Keratinocyte (primary cell): Measurements from ENCODE around the gene EDNRA. TPM values are rescaled to one million over a fixed set of nuclear protein-coding genes. Genes with fewer than 3 reads are reported as not detected.

Experiments used
- DNase-seq: peaks from one replicate; pipeline ENCODE4 v3.0.0-alpha.2; 2011; ENCODE audit warnings: low read depth, missing footprints, low spot score
- FAIRE-seq: peaks from 2 replicates; lab custom pipeline; 2011; peaks lifted over from hg19 to GRCh38; lab: Jason Lieb, UNC
- H2AFZ ChIP-seq: 2 replicates; pipeline ENCODE4 v1.6.0; 2012; ENCODE audit warnings: low read length, control low read depth, inconsistent platforms; ENCODE audit not compliant: control insufficient read depth
- H3K27ac ChIP-seq: 2 replicates; pipeline ENCODE4 v1.5.1; 2011; ENCODE audit warnings: low read length; ENCODE audit not compliant: control insufficient read depth, insufficient read depth
- H3K27me3 ChIP-seq: 3 replicates; pipeline ENCODE4 v1.6.0; 2011; ENCODE audit warnings: low read length; ENCODE audit not compliant: control insufficient read depth, insufficient read depth; ENCODE audit errors: extremely low read depth
- H3K36me3 ChIP-seq, 2 experiments: 2 replicates in 1 of 2; 3 replicates in 1 of 2; pipeline ENCODE4 v1.5.1; 2011; ENCODE audit warnings: low read length in 2 of 2, mild to moderate bottlenecking in 1 of 2; ENCODE audit not compliant: control insufficient read depth in 2 of 2, insufficient read depth in 2 of 2; ENCODE audit errors: extremely low read depth in 1 of 2
- H3K4me1 ChIP-seq: 3 replicates; pipeline ENCODE4 v1.5.1; 2011; ENCODE audit warnings: low read length; ENCODE audit not compliant: control insufficient read depth, insufficient read depth; ENCODE audit errors: extremely low read depth
- H3K4me2 ChIP-seq: 3 replicates; pipeline ENCODE4 v1.6.0; 2011; ENCODE audit warnings: low read depth, low read length; ENCODE audit not compliant: control insufficient read depth, insufficient read depth; ENCODE audit errors: extremely low read depth
- H3K4me3 ChIP-seq, 3 experiments: fragments of 200-600 bp in 1 of 3; sonication (generic) in 1 of 3; 2 replicates in 2 of 3; 3 replicates in 1 of 3; pipeline ENCODE4 v1.5.1; 2011 to 2016; ENCODE audit warnings: low read length in 3 of 3, mild to moderate bottlenecking in 3 of 3, control low read depth in 2 of 3, inconsistent platforms in 1 of 3, low read depth in 1 of 3, mixed read lengths in 1 of 3, mixed run types in 1 of 3, moderate library complexity in 1 of 3; ENCODE audit not compliant: control insufficient read depth in 2 of 3, insufficient read depth in 2 of 3; ENCODE audit errors: extremely low read depth in 1 of 3
- H3K79me2 ChIP-seq: 2 replicates; pipeline ENCODE4 v1.6.0; 2012; ENCODE audit warnings: low read length; ENCODE audit not compliant: control insufficient read depth, insufficient read depth
- H3K9ac ChIP-seq: 3 replicates; pipeline ENCODE4 v1.6.0; 2011; ENCODE audit warnings: low read length; ENCODE audit not compliant: control insufficient read depth, insufficient read depth; ENCODE audit errors: extremely low read depth
- H3K9me1 ChIP-seq: 3 replicates; pipeline ENCODE4 v1.6.0; 2011; ENCODE audit warnings: low read length; ENCODE audit not compliant: control insufficient read depth, insufficient read depth; ENCODE audit errors: extremely low read depth
- H3K9me3 ChIP-seq: 2 replicates; pipeline ENCODE4 v1.5.1; 2012; ENCODE audit warnings: low read depth, low read length; ENCODE audit not compliant: control insufficient read depth
- H4K20me1 ChIP-seq: 3 replicates; pipeline ENCODE4 v1.6.0; 2011; ENCODE audit warnings: low read length; ENCODE audit not compliant: control insufficient read depth, insufficient read depth; ENCODE audit errors: extremely low read depth
- EZH2 ChIP-seq: IDR thresholded peaks from one replicate; pipeline ENCODE4 v1.6.1; 2012; ENCODE audit warnings: inconsistent platforms, mild to moderate bottlenecking, low read length, moderate library complexity
- dilution Hi-C: fragments of 300-500 bp; cut with MboI; formaldehyde crosslinking; loops from one replicate; pipeline ENCODE4 v1.7.0; 2020; ENCODE audit warnings: low sequenced_read_pairs; ENCODE audit not compliant: extremely low pct_ligation_motif_present
- polyA plus RNA-seq, 5 experiments: library from polyadenylated mRNA; depleted of rRNA in 3 of 5; stranded (reverse) in 3 of 5; stranded (forward) in 1 of 5; unstranded in 1 of 5; fragments of >200 nt; gene quantifications; 1 replicate in 1 of 5; 2 replicates in 3 of 5; 3 replicates in 1 of 5; pipeline versions ENCODE4 v1.2.1 to v1.2.3, GENCODE V29; 2011 to 2012; ENCODE audit warnings: missing spikeins in 2 of 5, low read depth in 1 of 5, low replicate concordance in 1 of 5
- TF ChIP-seq, protein P1 (sequence below), 3 experiments: IDR thresholded peaks in 1 of 3; conservative IDR thresholded peaks in 1 of 3; optimal IDR thresholded peaks in 1 of 3; 2 replicates in 2 of 3; 3 replicates in 1 of 3; pipeline versions ENCODE3 to v1.5.1; 2011; ENCODE audit warnings: low read length in 3 of 3, mild to moderate bottlenecking in 3 of 3, moderate library complexity in 2 of 3, control low read depth in 1 of 3, inconsistent platforms in 1 of 3; ENCODE audit not compliant: insufficient read depth in 2 of 3; ENCODE audit errors: extremely low read depth in 1 of 3

EDNRA gene
- polyA plus RNA-seq, 1 donor (not counting 4 experiments of a cell fraction or from before 2014, with no cell fraction given) = 7.8 TPM

DNA sequence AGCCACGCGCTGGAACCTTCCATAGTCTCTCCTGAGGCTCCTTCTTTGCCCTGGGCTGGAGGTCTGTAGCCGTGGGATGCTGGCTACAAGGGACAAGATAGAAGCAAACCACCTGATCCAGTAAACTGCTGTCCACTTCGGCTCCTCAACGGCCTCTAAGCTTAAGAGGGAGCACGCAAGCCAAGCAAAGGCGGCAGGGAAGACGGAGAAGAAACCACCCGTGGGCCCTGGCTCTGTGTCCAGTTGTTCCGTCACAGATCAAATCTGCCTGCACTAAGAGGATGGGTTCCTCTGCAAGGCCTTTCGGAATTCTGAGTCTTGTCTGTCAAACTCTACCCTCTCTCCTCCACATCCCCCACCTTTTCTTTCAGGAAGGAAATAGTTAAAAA lies 401 bp upstream of the EDNRA start:
- no peaks in the 10 kb centered on the region for H3K9me3 ChIP-seq
- dilution Hi-C loops = no loop called here
- no peaks in the 10 kb centered on the region for H3K27me3 ChIP-seq
- peak overlapping the region; percentile 34 to 80 (median 72) for H3K4me3 ChIP-seq
- no peaks in the 10 kb centered on the region for H4K20me1 ChIP-seq
- H3K9ac ChIP-seq = peak overlapping the region; percentile 76
- no peaks in the 10 kb centered on the region for H3K36me3 ChIP-seq
- peak overlapping the region; percentile 87 for H2AFZ ChIP-seq
- H3K4me2 ChIP-seq = peak overlapping the region; percentile 97
- no peak for TF ChIP-seq EZH2
- TF ChIP-seq, protein P1, sequence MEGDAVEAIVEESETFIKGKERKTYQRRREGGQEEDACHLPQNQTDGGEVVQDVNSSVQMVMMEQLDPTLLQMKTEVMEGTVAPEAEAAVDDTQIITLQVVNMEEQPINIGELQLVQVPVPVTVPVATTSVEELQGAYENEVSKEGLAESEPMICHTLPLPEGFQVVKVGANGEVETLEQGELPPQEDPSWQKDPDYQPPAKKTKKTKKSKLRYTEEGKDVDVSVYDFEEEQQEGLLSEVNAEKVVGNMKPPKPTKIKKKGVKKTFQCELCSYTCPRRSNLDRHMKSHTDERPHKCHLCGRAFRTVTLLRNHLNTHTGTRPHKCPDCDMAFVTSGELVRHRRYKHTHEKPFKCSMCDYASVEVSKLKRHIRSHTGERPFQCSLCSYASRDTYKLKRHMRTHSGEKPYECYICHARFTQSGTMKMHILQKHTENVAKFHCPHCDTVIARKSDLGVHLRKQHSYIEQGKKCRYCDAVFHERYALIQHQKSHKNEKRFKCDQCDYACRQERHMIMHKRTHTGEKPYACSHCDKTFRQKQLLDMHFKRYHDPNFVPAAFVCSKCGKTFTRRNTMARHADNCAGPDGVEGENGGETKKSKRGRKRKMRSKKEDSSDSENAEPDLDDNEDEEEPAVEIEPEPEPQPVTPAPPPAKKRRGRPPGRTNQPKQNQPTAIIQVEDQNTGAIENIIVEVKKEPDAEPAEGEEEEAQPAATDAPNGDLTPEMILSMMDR (optimal IDR thresholded peaks at IDR 0.05 in 1 of 3, IDR thresholded peaks at IDR 0.05 in 1 of 3, conservative IDR thresholded peaks at IDR 0.05 in 1 of 3; ENCODE audit: extremely low read depth in 1 of 3, insufficient read depth in 2 of 3, low read length in 3 of 3) = no peak
- H3K27ac ChIP-seq = peak overlapping the region; percentile 47
- peaks cover 27% of the 10 kb centered on the region for H3K4me1 ChIP-seq
- no peaks in the 10 kb centered on the region for H3K9me1 ChIP-seq
- DNase-seq = no peak
- no peak for FAIRE-seq
- no peaks in the 10 kb centered on the region for H3K79me2 ChIP-seq

DNA sequence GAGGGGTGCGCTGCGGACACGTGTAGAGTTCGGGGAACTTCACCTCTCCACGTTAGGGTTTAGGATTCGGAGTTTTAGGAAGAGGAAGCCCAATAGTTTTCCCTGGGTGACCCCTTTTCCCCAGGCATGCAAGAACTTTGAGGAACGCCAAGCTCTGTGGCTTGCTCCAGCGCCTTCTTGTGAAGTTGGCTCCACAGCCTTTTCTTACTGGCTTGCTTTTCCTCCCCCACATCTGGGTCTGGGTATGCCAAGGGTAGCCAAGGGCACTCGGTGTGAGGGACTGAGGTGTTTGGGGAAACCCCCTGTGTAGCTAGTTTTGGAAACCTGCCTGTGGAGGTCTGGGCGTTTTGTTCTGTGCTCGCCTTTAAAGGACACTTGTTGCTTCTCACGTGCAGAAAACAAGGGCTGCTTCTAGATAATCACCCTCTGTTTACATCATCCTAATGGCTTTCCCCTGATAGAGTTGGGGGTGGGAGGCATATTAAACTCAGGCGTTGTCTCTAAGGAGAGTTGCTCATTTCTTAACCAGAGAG lies 746 bp downstream of the EDNRA start:
- TF ChIP-seq, protein P1 (optimal IDR thresholded peaks at IDR 0.05 in 1 of 3, IDR thresholded peaks at IDR 0.05 in 1 of 3, conservative IDR thresholded peaks at IDR 0.05 in 1 of 3; ENCODE audit: extremely low read depth in 1 of 3, insufficient read depth in 2 of 3, low read length in 3 of 3) = no peak
- no peak for TF ChIP-seq EZH2
- FAIRE-seq (peak; percentile 55), DNase-seq (no peak)
- peak overlapping the region; percentile 87 for H2AFZ ChIP-seq
- no peaks in the 10 kb centered on the region for H3K36me3 ChIP-seq
- H3K9ac ChIP-seq = peak overlapping the region; percentile 76
- dilution Hi-C loops = no loop called here
- no peaks in the 10 kb centered on the region for H3K9me3 ChIP-seq
- H3K79me2 ChIP-seq = no peaks in the 10 kb centered on the region
- no peaks in the 10 kb centered on the region for H4K20me1 ChIP-seq
- peaks cover 31% of the 10 kb centered on the region for H3K4me1 ChIP-seq
- H3K27me3 ChIP-seq = no peaks in the 10 kb centered on the region
- H3K4me2 ChIP-seq = peak overlapping the region; percentile 97
- no peaks in the 10 kb centered on the region for H3K9me1 ChIP-seq
- H3K27ac ChIP-seq = peak overlapping the region; percentile 62
- H3K4me3 ChIP-seq = peak overlapping the region; percentile 34 to 80 (median 72)
